ENCODE data around the gene NPC1L1.
A peak's percentile ranks its signal among the peaks of the same experiment; 100 is the strongest.
"Not testable (repeated sequence)": the region's sequence is repeated elsewhere in the genome, so short reads cannot be mapped to it uniquely, and the experiment has no call there.

Gene NPC1L1

GRCh38 chr7:44565795-44566559 lies 24.8 kb upstream of the NPC1L1 start:
- peak; percentile 10 for TF ChIP-seq CTCF (IDR thresholded peaks at IDR 0.05; ENCODE audit: control extremely low read depth, extremely low read depth, low read depth, missing control alignments)
- DNase-seq (ENCODE audit: extremely low spot score), result no peak
- ChIA-PET CTCF (interaction anchor here (0.8 to 5.6 kb wide), 48 partner anchors 9 to 571 kb away, joined by 3 to 65 read pairs (median 4); partner anchors contain the start of genes DDX56, H2AZ2, NPC1L1 and NUDCD3), POLR2A (interaction anchor here (1.0 to 2.4 kb wide), 2 partner anchors 8 to 10 kb away, joined by 5 to 6 read pairs; partner anchors contain the start of gene DDX56)

GRCh38 chr7:44565097-44565794 lies 24.1 kb upstream of the NPC1L1 start:
- CTCF ChIA-PET, result interaction anchor here (0.8 to 5.6 kb wide), 58 partner anchors 9 to 571 kb away, joined by 3 to 65 read pairs (median 4); partner anchors contain the start of genes DDX56, H2AZ2, MYO1G and NPC1L1
- POLR2A ChIA-PET, result interaction anchor here (1.0 to 2.4 kb wide), 3 partner anchors 9 to 17 kb away, joined by 3 to 6 read pairs (median 5); partner anchors contain the start of gene DDX56
- peak; percentile 97 for TF ChIP-seq CTCF (IDR thresholded peaks at IDR 0.05; ENCODE audit: control extremely low read depth, extremely low read depth, low read depth, missing control alignments)
- DNase-seq (ENCODE audit: extremely low spot score), result peak; percentile 82

- DNase-seq (ENCODE audit: extremely low spot score), result no peak
- ChIA-PET POLR2A (interaction anchor here (1.5 to 2.4 kb wide), 2 partner anchors 11 to 16 kb away, joined by 3 to 6 read pairs; no protein-coding TSS in a partner anchor), CTCF (interaction anchor here (0.8 to 5.6 kb wide), 46 partner anchors 9 to 572 kb away, joined by 3 to 65 read pairs (median 4); partner anchors contain the start of genes DDX56, H2AZ2, MYO1G and NPC1L1)
Observed at GRCh38 chr7:44564606-44565005, 23.5 kb upstream of the NPC1L1 start.

GRCh38 chr7:44563171-44563679 lies 22.1 kb upstream of the NPC1L1 start:
- POLR2A ChIA-PET, result no interaction called here
- no peak for DNase-seq (ENCODE audit: extremely low spot score)
- no peak for TF ChIP-seq CTCF (IDR thresholded peaks at IDR 0.05; ENCODE audit: control extremely low read depth, extremely low read depth, low read depth, missing control alignments)
- CTCF ChIA-PET, result interaction anchor here (0.7 to 3.8 kb wide), 2 partner anchors 14 to 214 kb away, joined by 3 to 39 read pairs; no protein-coding TSS in a partner anchor

More at GRCh38 chr7:44564606-44565005, 23.5 kb upstream of the NPC1L1 start:
- TF ChIP-seq CTCF (IDR thresholded peaks at IDR 0.05; ENCODE audit: control extremely low read depth, extremely low read depth, low read depth, missing control alignments), result no peak

GRCh38 chr7:44562622-44562962 lies 21.5 kb upstream of the NPC1L1 start:
- CTCF ChIA-PET, result interaction anchor here (0.7 to 1.0 kb wide), 2 partner anchors 13 to 321 kb away, joined by 3 read pairs; no protein-coding TSS in a partner anchor

GRCh38 chr7:44561962-44562621 lies 21.0 kb upstream of the NPC1L1 start:
- POLR2A ChIA-PET, result no interaction called here
- DNase-seq (ENCODE audit: extremely low spot score), result no peak
- CTCF ChIA-PET, result interaction anchor here (1.0 to 1.3 kb wide), 2 partner anchors 10 to 321 kb away, joined by 3 read pairs; no protein-coding TSS in a partner anchor

More at GRCh38 chr7:44562622-44562962, 21.5 kb upstream of the NPC1L1 start:
- POLR2A ChIA-PET; DNase-seq (ENCODE audit: extremely low spot score): not testable (repeated sequence)

More at GRCh38 chr7:44561962-44562621, 21.0 kb upstream of the NPC1L1 start:
- TF ChIP-seq CTCF (IDR thresholded peaks at IDR 0.05; ENCODE audit: control extremely low read depth, extremely low read depth, low read depth, missing control alignments), result no peak

Measured in GM10248 (cell line).